GM18858 (cell line): Measurements from ENCODE around the gene HSF2.

Experiments used
- ATAC-seq: cut with Tn5 transposase; IDR thresholded peaks from one replicate; pipeline ENCODE4 v1.9.1; 2021; ENCODE audit not compliant: unreplicated experiment

Gene HSF2

GRCh38 chr6:122394016-122394415 lies 5.4 kb upstream of the HSF2 start:
- no peak for ATAC-seq

- no peak for ATAC-seq
These were observed 451 bp upstream of the HSF2 start for GRCh38 chr6:122399055-122399347.

- peak; percentile 6 for ATAC-seq
These were observed 634 bp downstream of the HSF2 start for GRCh38 chr6:122400121-122400450.

GRCh38 chr6:122400462-122401089 lies 1.1 kb downstream of the HSF2 start:
- ATAC-seq = no peak

- ATAC-seq = no peak
These were observed 1.7 kb downstream of the HSF2 start for GRCh38 chr6:122401104-122401503.

- ATAC-seq = no peak
These were observed 5.0 kb downstream of the HSF2 start for GRCh38 chr6:122404444-122404843.

- no peak for ATAC-seq
These were observed 6.0 kb downstream of the HSF2 start for GRCh38 chr6:122405417-122405816.

- no peak for ATAC-seq
These were observed 6.7 kb downstream of the HSF2 start for GRCh38 chr6:122406187-122406586.

- no peak for ATAC-seq
These were observed 8.3 kb downstream of the HSF2 start for GRCh38 chr6:122407712-122408111.

GRCh38 chr6:122408240-122408639 lies 8.8 kb downstream of the HSF2 start:
- no peak for ATAC-seq

- ATAC-seq = no peak
These were observed 9.4 kb downstream of the HSF2 start for GRCh38 chr6:122408702-122409458.

- ATAC-seq = no peak
These were observed 12.5 kb downstream of the HSF2 start for GRCh38 chr6:122412001-122412400.

- no peak for ATAC-seq
These were observed 17.4 kb downstream of the HSF2 start for GRCh38 chr6:122416825-122417224.

GRCh38 chr6:122422003-122422402 lies 22.6 kb downstream of the HSF2 start:
- ATAC-seq = no peak

GRCh38 chr6:122422614-122423267 lies 23.3 kb downstream of the HSF2 start:
- ATAC-seq = peak; percentile 94

GRCh38 chr6:122423734-122424133 lies 24.3 kb downstream of the HSF2 start:
- no peak for ATAC-seq

- ATAC-seq = no peak
These were observed 27.1 kb downstream of the HSF2 start for GRCh38 chr6:122426597-122426996.

- no peak for ATAC-seq
These were observed 29.3 kb downstream of the HSF2 start for GRCh38 chr6:122428781-122429180.

GRCh38 chr6:122429323-122429722 lies 29.9 kb downstream of the HSF2 start:
- ATAC-seq = no peak

- no peak for ATAC-seq
These were observed 32.3 kb downstream of the HSF2 start for GRCh38 chr6:122431780-122432179.

GRCh38 chr6:122432816-122433215 lies 33.4 kb downstream of the HSF2 start:
- ATAC-seq = peak; percentile 72

GRCh38 chr6:122438975-122439374 lies 39.5 kb downstream of the HSF2 start:
- ATAC-seq = no peak

GRCh38 chr6:122445274-122445673 lies 45.8 kb downstream of the HSF2 start:
- no peak for ATAC-seq
